H1 (cell line): Measurements from ENCODE around the gene SLC51B. TPM values are rescaled to one million over a fixed set of nuclear protein-coding genes. Genes with fewer than 3 reads are reported as not detected.

Experiments
- CTCF ChIA-PET: fragments of 300-600 bp; sonication (Branson Sonifier 250); formaldehyde crosslinking; loops from one replicate; lab custom pipeline; 2021; ENCODE audit not compliant: partially characterized antibody; lab: Charles Lee
- POLR2A ChIA-PET: fragments of 300-600 bp; sonication (Branson Sonifier 250); formaldehyde crosslinking; loops from one replicate; lab custom pipeline; 2021; ENCODE audit warnings: inconsistent platforms; ENCODE audit not compliant: partially characterized antibody; lab: Charles Lee
- DNase-seq, 2 experiments: peaks; one replicate each; pipeline versions ENCODE4 v3.0.0 to v3.0.0-alpha.2; 2010 to 2022; ENCODE audit warnings: low spot score in 2 of 2, low read depth in 1 of 2, mixed read lengths in 1 of 2
- FAIRE-seq: peaks from 2 replicates; lab custom pipeline; 2011; peaks lifted over from hg19 to GRCh38; lab: Jason Lieb, UNC
- H2AFZ ChIP-seq: 2 replicates; pipeline ENCODE4 v1.8.1; 2012; ENCODE audit warnings: low read length, inconsistent platforms
- H2AK5ac ChIP-seq: 2 replicates; pipeline ENCODE4 v1.6.1; 2013; ENCODE audit warnings: low read depth, low read length
- H2BK120ac ChIP-seq: replicated peaks from 2 replicates; pipeline ENCODE3; 2013; ENCODE audit warnings: low read depth, low read length, inconsistent platforms
- H2BK12ac ChIP-seq: 2 replicates; pipeline ENCODE4 v1.6.1; 2013; ENCODE audit warnings: low read depth, low read length
- H2BK15ac ChIP-seq: 2 replicates; pipeline ENCODE4 v1.6.1; 2013; ENCODE audit warnings: low read length
- H2BK20ac ChIP-seq: 2 replicates; pipeline ENCODE4 v1.6.1; 2013; ENCODE audit warnings: low read length
- H2BK5ac ChIP-seq: 2 replicates; pipeline ENCODE4 v1.6.1; 2013; ENCODE audit warnings: low read depth, low read length
- H3K14ac ChIP-seq: 2 replicates; pipeline ENCODE4 v1.6.1; 2013; ENCODE audit warnings: inconsistent platforms; ENCODE audit not compliant: insufficient read length
- H3K18ac ChIP-seq: 2 replicates; pipeline ENCODE4 v1.6.1; 2013; ENCODE audit warnings: low read length; ENCODE audit errors: extremely low read depth
- H3K23ac ChIP-seq: 2 replicates; pipeline ENCODE4 v1.6.1; 2013; ENCODE audit warnings: inconsistent platforms; ENCODE audit not compliant: insufficient read length
- H3K23me2 ChIP-seq: 2 replicates; pipeline ENCODE4 v1.6.1; 2013; ENCODE audit warnings: low read depth, low read length
- H3K27ac ChIP-seq: 2 replicates; pipeline ENCODE4 v1.6.1; 2011; ENCODE audit warnings: low read depth, low read length, inconsistent platforms
- H3K27me3 ChIP-seq, 4 experiments: replicated peaks in 1 of 4; 1 replicate in 1 of 4; 2 replicates in 3 of 4; pipeline versions ENCODE4 v1.6.1 to v1.8.1; 2011 to 2013; ENCODE audit warnings: low read length in 3 of 4, mild to moderate bottlenecking in 3 of 4, inconsistent platforms in 2 of 4, mixed read lengths in 2 of 4, moderate library complexity in 1 of 4; ENCODE audit not compliant: control insufficient read depth in 3 of 4, insufficient read depth in 3 of 4; ENCODE audit errors: extremely low read depth in 1 of 4
- H3K36me3 ChIP-seq, 4 experiments: 2 replicates each; pipeline versions ENCODE4 v1.6.1 to v1.8.1; 2011 to 2013; ENCODE audit warnings: mild to moderate bottlenecking in 4 of 4, low read length in 3 of 4, moderate library complexity in 2 of 4, control low read depth in 1 of 4, inconsistent platforms in 1 of 4; ENCODE audit not compliant: insufficient read depth in 4 of 4, control insufficient read depth in 2 of 4
- H3K4ac ChIP-seq: replicated peaks from 2 replicates; pipeline ENCODE3; 2013; ENCODE audit warnings: low read length, low read depth, mixed read lengths, inconsistent platforms; ENCODE audit not compliant: insufficient read length
- H3K4me1 ChIP-seq, 4 experiments: replicated peaks in 1 of 4; 1 replicate in 1 of 4; 2 replicates in 3 of 4; pipeline versions ENCODE4 v1.6.1 to v1.8.1; 2011 to 2013; ENCODE audit warnings: low read length in 3 of 4, inconsistent platforms in 2 of 4, mixed read lengths in 1 of 4; ENCODE audit not compliant: insufficient read depth in 4 of 4, control insufficient read depth in 3 of 4
- H3K4me2 ChIP-seq, 2 experiments: 2 replicates each; pipeline versions ENCODE4 v1.6.1 to v1.8.1; 2011 to 2013; ENCODE audit warnings: low read depth in 2 of 2, low read length in 2 of 2, control low read depth in 1 of 2, inconsistent platforms in 1 of 2, mild to moderate bottlenecking in 1 of 2; ENCODE audit not compliant: insufficient read depth in 1 of 2
- H3K4me3 ChIP-seq, 4 experiments: fragments of 200-600, 300-600 bp in 1 of 4; sonication (generic), shearing (Covaris generic), sonication (Bioruptor Twin) in 1 of 4; 2 replicates each; pipeline versions ENCODE4 v1.5.1 to v1.8.1; 2011 to 2016; ENCODE audit warnings: low read length in 4 of 4, low read depth in 3 of 4, control low read depth in 2 of 4, inconsistent platforms in 2 of 4, mild to moderate bottlenecking in 2 of 4, mixed read lengths in 1 of 4, moderate library complexity in 1 of 4; ENCODE audit not compliant: insufficient read depth in 2 of 4; ENCODE audit errors: extremely low read depth in 1 of 4
- H3K56ac ChIP-seq: replicated peaks from 2 replicates; pipeline ENCODE3; 2013; ENCODE audit warnings: low read depth, mild to moderate bottlenecking, mixed read lengths, low read length, inconsistent platforms; ENCODE audit not compliant: insufficient read length
- H3K79me1 ChIP-seq: 2 replicates; pipeline ENCODE4 v1.6.1; 2013; ENCODE audit warnings: low read depth, low read length, control low read depth
- H3K79me2 ChIP-seq, 2 experiments: 2 replicates each; pipeline versions ENCODE4 v1.6.1 to v1.8.1; 2012 to 2013; ENCODE audit warnings: low read length in 2 of 2, mild to moderate bottlenecking in 2 of 2, inconsistent platforms in 1 of 2; ENCODE audit not compliant: insufficient read depth in 2 of 2, control insufficient read depth in 1 of 2
- H3K9ac ChIP-seq, 4 experiments: replicated peaks in 1 of 4; 1 replicate in 1 of 4; 2 replicates in 3 of 4; pipeline versions ENCODE4 v1.6.1 to v1.8.1; 2011 to 2013; ENCODE audit warnings: low read depth in 3 of 4, low read length in 3 of 4, control low read depth in 2 of 4, mild to moderate bottlenecking in 2 of 4, moderate library complexity in 2 of 4, inconsistent platforms in 1 of 4; ENCODE audit errors: extremely low read depth in 1 of 4
- H3K9me3 ChIP-seq, 2 experiments: 2 replicates each; pipeline versions ENCODE4 v1.6.1 to v1.8.1; 2012 to 2013; ENCODE audit warnings: mild to moderate bottlenecking in 2 of 2, moderate library complexity in 2 of 2, control low read depth in 1 of 2, inconsistent platforms in 1 of 2, low read depth in 1 of 2, low read length in 1 of 2, mixed read lengths in 1 of 2; ENCODE audit not compliant: insufficient read depth in 2 of 2
- H4K20me1 ChIP-seq, 2 experiments: replicated peaks in 1 of 2; 2 replicates each; pipeline versions ENCODE3 to v1.8.1; 2011 to 2013; ENCODE audit warnings: inconsistent platforms in 2 of 2, low read length in 2 of 2, mild to moderate bottlenecking in 1 of 2; ENCODE audit not compliant: insufficient read depth in 2 of 2, control insufficient read depth in 1 of 2
- H4K5ac ChIP-seq: 2 replicates; pipeline ENCODE4 v1.6.1; 2013; ENCODE audit warnings: low read length, low read depth, mixed read lengths, inconsistent platforms; ENCODE audit not compliant: insufficient read length
- H4K8ac ChIP-seq: 2 replicates; pipeline ENCODE4 v1.8.0; 2013; ENCODE audit warnings: mild to moderate bottlenecking, moderate library complexity, low read length, inconsistent platforms; ENCODE audit not compliant: insufficient read depth; ENCODE audit errors: extremely low read depth
- H4K91ac ChIP-seq: replicated peaks from 2 replicates; pipeline ENCODE3; 2013; ENCODE audit warnings: low read length, mixed read lengths, inconsistent platforms; ENCODE audit not compliant: insufficient read length
- BACH1 ChIP-seq: IDR thresholded peaks from 2 replicates; pipeline ENCODE4 v1.6.1; 2012; ENCODE audit warnings: low read length, improper control_type of control experiment
- BRCA1 ChIP-seq: IDR thresholded peaks from 2 replicates; pipeline ENCODE4 v1.6.1; 2012; ENCODE audit warnings: low read depth, low read length, improper control_type of control experiment
- CTBP2 ChIP-seq: IDR thresholded peaks from 2 replicates; pipeline ENCODE4 v1.7.0; 2011; ENCODE audit warnings: borderline replicate concordance, mild to moderate bottlenecking, moderate library complexity, mixed read lengths, low read length; ENCODE audit not compliant: insufficient read depth, insufficient read length
- EGR1 ChIP-seq: IDR thresholded peaks from 2 replicates; pipeline ENCODE4 v1.6.1; 2011; ENCODE audit warnings: low read depth, low read length, borderline replicate concordance
- EZH2 ChIP-seq: fragments of 200-600 bp; sonication (generic); IDR thresholded peaks from 2 replicates; pipeline ENCODE4 v1.7.1; 2012; ENCODE audit warnings: low read depth, mild to moderate bottlenecking, moderate library complexity, low read length, inconsistent platforms; ENCODE audit not compliant: severe bottlenecking
- JUND ChIP-seq: IDR thresholded peaks from 2 replicates; pipeline ENCODE4 v1.6.1; 2011; ENCODE audit warnings: mild to moderate bottlenecking, improper control_type of control experiment, low read length
- KDM4A ChIP-seq: IDR thresholded peaks from one replicate; pipeline ENCODE4 v1.7.1; 2012; ENCODE audit warnings: low read depth, mild to moderate bottlenecking, moderate library complexity, low read length, inconsistent platforms; ENCODE audit not compliant: severe bottlenecking
- TCF12 ChIP-seq: IDR thresholded peaks from 2 replicates; pipeline ENCODE4 v1.6.1; 2011; ENCODE audit warnings: low read depth, mild to moderate bottlenecking, low read length
- TEAD4 ChIP-seq: IDR thresholded peaks from 2 replicates; pipeline ENCODE4 v1.6.1; 2012; ENCODE audit warnings: low read depth, low read length, inconsistent platforms, mixed read lengths
- YY1 ChIP-seq: IDR thresholded peaks from 2 replicates; pipeline ENCODE4 v1.6.1; 2011; ENCODE audit warnings: low read depth, mild to moderate bottlenecking, low read length
- ZNF274 ChIP-seq: IDR thresholded peaks from 2 replicates; pipeline ENCODE4 v1.7.0; 2012; ENCODE audit warnings: low read length, borderline replicate concordance; ENCODE audit errors: extremely low read depth
- WGBS, 2 experiments: shearing (Covaris generic) in 1 of 2; methylation state at CpG; one replicate each; pipeline versions ENCODE4 v1.1.6 to v1.1.7; 2013 to 2015; ENCODE audit warnings: low lambda C conversion rate in 2 of 2, mixed read lengths in 2 of 2, inconsistent platforms in 1 of 2, low coverage in 1 of 2, missing lambda C conversion rate in 1 of 2; ENCODE audit not compliant: insufficient replicate concordance in 2 of 2, insufficient coverage in 1 of 2, insufficient read length in 1 of 2; ENCODE audit errors: extremely low coverage in 1 of 2, missing lambda C conversion rate in 1 of 2; 5-methylcytosine and 5-hydroxymethylcytosine counted together
- polyA plus RNA-seq, 7 experiments: library from polyadenylated mRNA; depleted of rRNA in 3 of 7; stranded (reverse) in 5 of 7; unstranded in 2 of 7; fragments of >200 nt in 5 of 7; fragments of 200-250 nt in 2 of 7; gene quantifications; 1 replicate in 5 of 7; 2 replicates in 1 of 7; 4 replicates in 1 of 7; pipeline versions ENCODE4 v1.2.1 to v1.2.3, GENCODE V29; 2011 to 2013; ENCODE audit warnings: missing spikeins in 2 of 7, mixed read lengths in 2 of 7
- total RNA-seq: library from RNA; stranded (reverse); fragmentation: NEBNext Ultra II Directional; extraction: Animal tissue kit (Norgen Biotek cat#: 25700); gene quantifications from 2 replicates; pipeline ENCODE4 v1.2.1, GENCODE V29; 2021
- TF ChIP-seq, protein P1 (sequence below): IDR thresholded peaks from 2 replicates; pipeline ENCODE4 v1.6.1; 2011; ENCODE audit warnings: low read length, improper control_type of control experiment

Gene SLC51B
- total and polyA plus RNA-seq, 2 of the 8 experiments (the other 6 are each of a cell fraction or from before 2014, with no cell fraction given), result not detected

DNA sequence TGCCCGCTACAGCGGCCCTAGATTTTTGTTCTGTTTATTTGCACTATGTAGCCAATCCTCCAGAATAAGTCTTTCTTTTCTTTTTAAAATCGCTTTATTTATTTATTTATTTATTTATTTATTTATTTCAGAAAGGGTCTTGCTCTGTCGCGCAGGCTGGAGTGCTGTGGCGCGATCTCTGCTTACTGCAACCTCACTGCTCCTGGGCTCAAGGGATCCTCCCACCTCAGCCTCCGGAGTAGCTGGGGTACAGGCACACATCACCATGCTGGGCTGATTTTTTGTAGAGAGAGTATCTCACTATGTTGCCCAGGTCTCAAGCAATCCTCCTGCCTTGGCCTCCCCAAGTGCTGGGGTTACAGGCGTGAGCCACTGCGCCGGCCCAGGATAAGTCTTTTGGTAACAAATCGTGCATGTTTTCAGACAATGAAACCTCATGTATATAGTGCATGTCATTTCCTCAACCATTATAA, 15.4 kb upstream of the SLC51B start:
- H2BK15ac ChIP-seq, result no peak overlapping the region
- TF ChIP-seq, protein P1, sequence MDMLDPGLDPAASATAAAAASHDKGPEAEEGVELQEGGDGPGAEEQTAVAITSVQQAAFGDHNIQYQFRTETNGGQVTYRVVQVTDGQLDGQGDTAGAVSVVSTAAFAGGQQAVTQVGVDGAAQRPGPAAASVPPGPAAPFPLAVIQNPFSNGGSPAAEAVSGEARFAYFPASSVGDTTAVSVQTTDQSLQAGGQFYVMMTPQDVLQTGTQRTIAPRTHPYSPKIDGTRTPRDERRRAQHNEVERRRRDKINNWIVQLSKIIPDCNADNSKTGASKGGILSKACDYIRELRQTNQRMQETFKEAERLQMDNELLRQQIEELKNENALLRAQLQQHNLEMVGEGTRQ, result no peak
- TF ChIP-seq BACH1 (no peak), EGR1 (no peak), KDM4A (no peak), TCF12 (no peak), JUND (no peak), TEAD4 (no peak), BRCA1 (no peak), ZNF274 (no peak), YY1 (no peak), EZH2 (no peak), CTBP2 (no peak)
- no peak overlapping the region for H2BK12ac ChIP-seq
- no peak overlapping the region for H3K23ac ChIP-seq
- H3K9me3 ChIP-seq, result no peaks in the 10 kb centered on the region
- DNase-seq (no peak), FAIRE-seq (no peak)
- H3K4me2 ChIP-seq, result peak overlapping the region in 1 of 2 experiments; percentile 88; a peak in 1 of 4 replicates
- H3K4me1 ChIP-seq, result peaks cover 0 to 2% (median 0%) of the 10 kb centered on the region in 4 experiments; a peak in 1 of 7 replicates
- H4K20me1 ChIP-seq, result peaks cover 0 to 1% of the 10 kb centered on the region in 2 experiments
- no peak overlapping the region for H3K4ac ChIP-seq
- no peak overlapping the region for H2BK120ac ChIP-seq
- H3K23me2 ChIP-seq, result no peaks in the 10 kb centered on the region; the same call in 1 of the 2 replicates
- peaks cover 0 to 7% of the 10 kb centered on the region in 2 experiments; a peak in 1 of 4 replicates for H3K79me2 ChIP-seq
- no peak overlapping the region for H2AFZ ChIP-seq
- no peak overlapping the region for H3K9ac ChIP-seq
- H3K27ac ChIP-seq, result no peak overlapping the region
- 66% methylated on average over 12 of the region's 12 CpGs; no CpG with 5 or more reads in 1 of the 2 experiments for WGBS, 2 experiments
- no peaks in the 10 kb centered on the region for H3K27me3 ChIP-seq
- H4K5ac ChIP-seq, result no peak overlapping the region
- H4K8ac ChIP-seq, result peak overlapping the region; percentile 45; the same call in 1 of the 2 replicates
- H3K36me3 ChIP-seq, result peaks cover 0 to 13% (median 2%) of the 10 kb centered on the region in 4 experiments; a peak in 5 of 8 replicates
- H3K4me3 ChIP-seq, result peak overlapping the region in 3 of 4 experiments; percentile 75 to 93 (median 91); a peak in 3 of 8 replicates
- H2BK20ac ChIP-seq, result no peak overlapping the region
- H4K91ac ChIP-seq, result no peak overlapping the region
- no peak overlapping the region for H2BK5ac ChIP-seq
- H2AK5ac ChIP-seq, result no peak overlapping the region
- ChIA-PET POLR2A (interaction anchor here (0.6 to 1.4 kb wide), 3 partner anchors 11 to 268 kb away, joined by 3 to 4 read pairs (median 3); no protein-coding TSS in a partner anchor), CTCF (interaction anchor here (0.8 to 2.3 kb wide), 2 partner anchors 10 to 57 kb away, joined by 3 to 7 read pairs; no protein-coding TSS in a partner anchor)
- H3K18ac ChIP-seq, result no peak overlapping the region
- no peak overlapping the region for H3K56ac ChIP-seq
- H3K14ac ChIP-seq, result no peak overlapping the region
- peaks cover 5% of the 10 kb centered on the region; the same call in 1 of the 2 replicates for H3K79me1 ChIP-seq
